Measurements from ENCODE around the gene RASSF5.

The RASSF5 gene

GRCh38 chr1:206637605-206638004, 130.3 kb downstream of the RASSF5 start:
- DNase-seq, result no peak
